Left renal cortex interstitium (tissue), 4 donors: Measurements from ENCODE around the gene ANK2. TPM values are rescaled to one million over a fixed set of nuclear protein-coding genes. Genes with fewer than 3 reads are reported as not detected.

Experiments
- DNase-seq, 4 donors: peaks; one replicate each; pipeline ENCODE4 v3.0.0-alpha.2; 2013; ENCODE audit warnings: low read depth in 4 of 4, low spot score in 2 of 4, missing footprints in 1 of 4
- polyA plus RNA-seq, 4 donors: library from polyadenylated mRNA; unstranded; fragments of 120-200 nt; gene quantifications; one replicate each; pipeline ENCODE4 v1.2.1, GENCODE V29; 2013; ENCODE audit not compliant: insufficient read length in 4 of 4

ANK2 gene
- polyA plus RNA-seq, 4 donors: 57.9 to 66.5 (median 61.6) TPM

DNA sequence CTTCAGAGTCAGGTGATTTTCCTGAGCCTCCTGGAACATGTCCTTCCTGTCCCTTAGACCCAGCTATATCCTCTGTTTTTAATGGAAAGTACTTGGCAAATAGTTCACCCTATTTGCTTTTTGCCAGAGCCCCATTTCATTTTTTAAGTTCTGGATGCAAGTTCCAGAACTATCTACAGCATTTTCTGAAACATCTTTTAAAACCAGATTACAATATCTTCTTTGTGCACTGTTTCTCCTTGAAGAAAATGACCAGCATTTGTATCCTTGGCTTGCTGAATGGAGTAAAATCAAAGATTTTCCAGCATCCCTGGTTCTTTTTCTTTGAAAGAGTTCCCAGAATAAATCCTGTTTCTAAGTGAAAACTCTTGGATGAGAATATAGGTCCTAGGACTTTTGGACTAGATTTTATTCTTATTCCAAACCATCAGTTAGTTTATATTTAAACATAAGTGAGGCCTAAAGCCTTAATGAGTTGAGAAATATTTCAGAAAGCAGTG, 224.3 kb downstream of the ANK2 start:
- DNase-seq: no peak

- DNase-seq: no peak
Measured at GRCh38 chr4:113276464-113277170, 227.2 kb downstream of the ANK2 start.

DNA sequence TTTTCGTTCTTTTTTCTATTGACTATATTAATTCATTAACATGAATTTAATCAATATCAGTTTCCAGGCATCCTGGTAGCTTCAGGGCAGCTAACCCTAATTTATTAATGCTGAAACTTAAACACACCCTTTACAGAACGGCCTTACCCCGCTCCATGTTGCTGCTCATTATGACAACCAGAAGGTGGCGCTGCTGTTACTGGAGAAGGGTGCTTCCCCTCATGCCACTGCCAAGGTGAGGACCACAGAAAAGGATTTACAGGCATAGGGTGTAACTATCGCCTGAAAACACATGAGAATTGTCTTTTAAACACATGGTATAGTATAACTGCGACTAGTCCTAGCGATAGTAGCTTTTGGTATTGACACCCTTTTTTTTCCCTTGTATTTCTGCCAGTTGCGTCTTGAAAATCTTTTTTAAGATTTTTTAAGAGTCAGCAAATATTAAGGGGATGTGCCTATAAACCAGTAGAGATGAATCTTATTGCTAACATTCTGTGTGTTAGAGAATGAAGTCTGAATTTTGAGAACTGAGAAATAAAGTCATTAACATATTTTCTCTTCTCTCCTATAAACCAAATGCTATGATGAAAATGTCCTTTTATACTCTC, 229.0 kb downstream of the ANK2 start:
- DNase-seq: peak in 2 of 4 donors; percentile 34 to 69

GRCh38 chr4:113285501-113285900, 236.0 kb downstream of the ANK2 start:
- no peak for DNase-seq

GRCh38 chr4:113288257-113288656, 238.8 kb downstream of the ANK2 start:
- no peak for DNase-seq

- DNase-seq: no peak
Measured at GRCh38 chr4:113288696-113289095, 239.2 kb downstream of the ANK2 start.

DNA sequence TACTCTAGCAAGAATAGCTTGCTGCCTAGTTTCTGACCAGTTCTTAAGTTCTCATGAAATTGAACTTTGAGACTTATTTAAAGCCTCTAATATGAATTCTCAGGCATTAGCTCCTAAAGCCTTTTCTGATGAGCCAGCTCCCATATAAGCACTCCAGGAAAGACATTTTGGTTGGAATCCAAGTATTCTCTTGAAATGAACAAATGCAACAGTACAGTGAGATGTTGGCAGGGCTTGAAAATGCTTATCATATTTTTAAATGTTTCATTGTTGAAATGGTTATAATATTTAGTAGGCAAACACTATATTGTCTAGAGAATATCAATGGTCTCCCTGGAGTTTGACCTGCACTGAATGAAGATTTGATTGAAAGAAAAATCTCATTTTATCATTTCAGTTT, 240.3 kb downstream of the ANK2 start:
- no peak for DNase-seq

DNA sequence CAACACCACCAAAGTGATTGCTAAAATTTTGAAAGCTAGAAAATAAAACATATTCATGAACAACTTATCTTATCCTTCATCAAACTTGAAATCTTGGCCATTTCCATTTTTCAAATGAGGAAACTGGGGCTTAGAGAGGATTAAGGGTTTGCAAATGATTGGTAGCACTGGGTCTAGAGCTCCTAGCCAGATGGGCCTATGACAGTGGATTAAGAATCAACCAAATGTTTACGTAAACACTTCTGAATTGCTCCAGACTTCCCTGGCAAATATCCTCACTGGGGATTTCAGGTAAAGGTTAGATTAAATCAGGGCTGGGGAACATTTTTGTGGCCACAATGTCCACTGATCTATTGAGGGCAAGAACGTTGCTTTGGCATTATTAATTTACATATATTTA, 241.2 kb downstream of the ANK2 start:
- DNase-seq: no peak

GRCh38 chr4:113292371-113293042, 243.1 kb downstream of the ANK2 start:
- DNase-seq: peak in 1 of 4 donors; percentile 13

GRCh38 chr4:113293043-113293560, 243.6 kb downstream of the ANK2 start:
- DNase-seq: peak in 1 of 4 donors; percentile 11

GRCh38 chr4:113293674-113294073, 244.2 kb downstream of the ANK2 start:
- no peak for DNase-seq

- no peak for DNase-seq
Measured at GRCh38 chr4:113294908-113295307, 245.5 kb downstream of the ANK2 start.

DNA sequence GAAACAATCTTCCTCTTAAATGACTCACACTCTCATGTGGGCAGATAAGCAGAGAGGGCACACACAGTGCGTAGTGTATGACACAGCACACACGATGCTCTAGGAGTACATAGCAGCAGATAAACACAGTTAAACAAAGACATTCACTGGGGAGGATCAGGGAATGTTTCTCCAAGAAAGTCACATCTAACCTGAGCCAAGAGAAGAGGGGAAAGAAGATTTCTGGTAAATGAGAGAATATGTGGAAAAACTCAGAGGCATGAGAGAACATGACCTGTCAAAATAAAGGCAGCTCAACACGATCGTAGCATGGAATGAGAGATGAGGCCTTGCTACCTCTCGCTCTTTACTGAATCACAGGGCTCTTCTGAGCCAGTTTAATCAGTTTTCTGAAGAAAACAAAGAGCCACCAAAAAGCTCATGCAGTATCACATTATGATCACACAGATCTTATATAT, 251.0 kb downstream of the ANK2 start:
- DNase-seq: no peak

GRCh38 chr4:113302051-113302450, 252.6 kb downstream of the ANK2 start:
- DNase-seq: no peak

DNA sequence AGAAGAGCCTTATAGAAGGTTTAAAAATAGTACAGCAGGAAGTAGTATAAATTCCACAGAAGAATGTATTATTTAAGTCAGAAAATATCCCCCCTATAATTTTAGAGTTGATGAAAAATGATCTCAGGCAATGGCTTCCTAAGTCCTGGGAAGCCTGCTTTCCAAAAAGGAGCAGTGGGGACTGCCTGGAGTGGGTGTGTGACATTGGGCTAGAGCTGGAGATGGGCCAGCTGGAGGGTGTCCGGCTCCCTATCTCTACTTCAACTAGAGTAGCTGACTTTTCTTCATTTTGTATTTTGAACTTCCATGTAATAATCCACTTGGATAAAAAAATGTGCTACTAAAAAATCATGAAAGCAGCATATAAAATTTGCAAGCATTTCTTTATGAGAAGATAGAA, 253.9 kb downstream of the ANK2 start:
- DNase-seq: no peak

GRCh38 chr4:113311047-113311446, 261.6 kb downstream of the ANK2 start:
- no peak for DNase-seq

- DNase-seq: no peak
Measured at GRCh38 chr4:113312529-113312928, 263.1 kb downstream of the ANK2 start.

GRCh38 chr4:113314426-113314825, 265.0 kb downstream of the ANK2 start:
- no peak for DNase-seq

DNA sequence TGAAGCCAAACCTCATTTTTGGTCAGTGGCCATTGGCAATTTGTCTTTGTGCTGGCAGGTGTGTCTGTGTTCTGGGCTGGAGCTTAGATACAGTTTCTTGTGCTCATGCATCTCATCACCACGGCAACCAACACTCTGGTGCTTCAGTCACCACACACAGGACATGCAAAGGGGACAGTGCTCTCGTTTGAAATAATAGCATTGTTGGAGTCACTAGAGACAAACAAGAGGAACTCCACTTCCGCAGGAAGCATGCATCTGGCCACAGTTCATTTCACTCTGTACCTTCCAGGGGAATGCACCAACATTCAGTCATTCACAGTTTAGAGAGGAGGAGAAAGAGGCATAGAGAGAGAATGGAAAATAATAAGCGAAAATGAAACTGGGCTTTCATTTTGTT, 267.4 kb downstream of the ANK2 start:
- no peak for DNase-seq

GRCh38 chr4:113317523-113317922, 268.1 kb downstream of the ANK2 start:
- DNase-seq: no peak

DNA sequence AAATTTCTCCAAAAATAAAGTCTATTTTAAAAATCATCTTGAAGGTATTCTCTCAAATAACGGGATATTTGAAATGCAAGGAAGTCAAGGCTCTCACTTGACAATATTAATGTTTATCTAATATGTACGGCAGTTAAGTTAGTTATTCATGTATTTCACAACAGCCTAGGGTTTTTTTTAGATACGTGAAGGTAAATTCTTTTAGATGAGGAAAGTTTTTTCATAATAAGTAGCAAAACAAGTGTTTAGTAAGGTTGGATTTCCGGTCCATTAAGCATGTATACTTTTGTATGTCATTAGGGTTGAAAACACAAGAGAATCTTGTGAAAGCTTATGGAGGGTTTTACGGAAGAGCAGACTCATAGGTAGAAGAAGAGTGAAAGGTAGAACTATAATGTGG, 273.3 kb downstream of the ANK2 start:
- DNase-seq: no peak
